Lung microvascular endothelial cell (primary cell): ENCODE measurements around the gene SIPA1. TPM values are rescaled to one million over a fixed set of nuclear protein-coding genes. Genes with fewer than 3 reads are reported as not detected.

Experiments
- DNase-seq, 2 donors: peaks; one replicate each; pipeline versions ENCODE4 v3.0.0 to v3.0.0-alpha.2; 2010; ENCODE audit warnings: low read depth in 2 of 2
- total RNA-seq: library from RNA; depleted of rRNA; stranded (reverse); fragments of >200 nt; gene quantifications from 2 replicates; pipeline ENCODE4 v1.2.1, GENCODE V29; 2014

The SIPA1 gene
- total RNA-seq, 1 donor from 2014 or later: 92.5 TPM

GRCh38 chr11:65643971-65644370 lies 6.1 kb downstream of the SIPA1 start:
- no peak for DNase-seq

- DNase-seq: no peak
Observed at GRCh38 chr11:65644837-65645236, 6.9 kb downstream of the SIPA1 start.

- DNase-seq: peak; percentile 24 to 38
Observed at GRCh38 chr11:65645710-65646109, 7.8 kb downstream of the SIPA1 start.

- DNase-seq: no peak
Observed at GRCh38 chr11:65646288-65646957, 8.5 kb downstream of the SIPA1 start.

GRCh38 chr11:65646958-65647701 lies 9.2 kb downstream of the SIPA1 start:
- peak; percentile 33 to 65 for DNase-seq

- DNase-seq: peak in 1 of 2 donors; percentile 25
Observed at GRCh38 chr11:65648997-65649493, 11.1 kb downstream of the SIPA1 start.

GRCh38 chr11:65649656-65650546 lies 12.0 kb downstream of the SIPA1 start:
- no peak for DNase-seq

- DNase-seq: no peak
Observed at GRCh38 chr11:65650547-65651338, 12.8 kb downstream of the SIPA1 start.

GRCh38 chr11:65651339-65651588 lies 13.4 kb downstream of the SIPA1 start:
- DNase-seq: no peak

GRCh38 chr11:65651589-65652510 lies 13.9 kb downstream of the SIPA1 start:
- DNase-seq: peak; percentile 47 to 49

GRCh38 chr11:65652511-65653228 lies 14.8 kb downstream of the SIPA1 start:
- peak; percentile 96 for DNase-seq

- peak in 1 of 2 donors; percentile 75 for DNase-seq
Observed at GRCh38 chr11:65653229-65654225, 15.6 kb downstream of the SIPA1 start.

- no peak for DNase-seq
Observed at GRCh38 chr11:65654375-65655349, 16.8 kb downstream of the SIPA1 start.

- DNase-seq: no peak
Observed at GRCh38 chr11:65655570-65656332, 17.9 kb downstream of the SIPA1 start.

- DNase-seq: no peak
Observed at GRCh38 chr11:65657426-65657825, 19.5 kb downstream of the SIPA1 start.
